OCI-LY3 (cell line): Measurements from ENCODE around the gene HOXC11.

Source experiments
- EZH2phosphoT487 ChIP-seq: fragments of 200-600 bp; shearing (Covaris generic); IDR thresholded peaks from 2 replicates; pipeline ENCODE4 v1.6.1; 2018; ENCODE audit warnings: antibody characterized with exemption, mixed run types, low read depth
- TF ChIP-seq, protein P1 (sequence below): fragments of 200-600, 300-600 bp; sonication (generic); IDR thresholded peaks from 2 replicates; pipeline ENCODE4 v1.5.1; 2014; ENCODE audit warnings: antibody characterized with exemption, low read length, low read depth

DNA sequence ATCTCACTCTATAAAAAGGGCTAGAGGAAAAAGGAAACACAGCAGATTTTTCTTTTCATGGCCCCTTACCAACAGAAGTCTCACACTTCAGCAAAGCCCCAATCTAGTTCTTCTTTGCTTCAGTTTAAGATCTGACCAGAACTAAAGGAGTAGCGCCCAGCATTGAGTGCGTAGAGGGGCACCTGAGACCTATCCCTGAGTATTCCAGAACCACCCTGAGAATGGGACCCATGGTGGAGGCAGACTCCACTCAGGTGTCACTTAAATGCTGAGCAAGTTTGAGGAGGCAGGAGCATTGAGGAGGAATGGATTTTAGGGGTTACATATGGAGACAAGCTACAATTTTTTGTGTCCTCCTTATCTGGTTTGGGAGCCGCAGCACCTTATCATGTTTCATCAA lies 1.8 kb upstream of the HOXC11 start:
- TF ChIP-seq, protein P1, sequence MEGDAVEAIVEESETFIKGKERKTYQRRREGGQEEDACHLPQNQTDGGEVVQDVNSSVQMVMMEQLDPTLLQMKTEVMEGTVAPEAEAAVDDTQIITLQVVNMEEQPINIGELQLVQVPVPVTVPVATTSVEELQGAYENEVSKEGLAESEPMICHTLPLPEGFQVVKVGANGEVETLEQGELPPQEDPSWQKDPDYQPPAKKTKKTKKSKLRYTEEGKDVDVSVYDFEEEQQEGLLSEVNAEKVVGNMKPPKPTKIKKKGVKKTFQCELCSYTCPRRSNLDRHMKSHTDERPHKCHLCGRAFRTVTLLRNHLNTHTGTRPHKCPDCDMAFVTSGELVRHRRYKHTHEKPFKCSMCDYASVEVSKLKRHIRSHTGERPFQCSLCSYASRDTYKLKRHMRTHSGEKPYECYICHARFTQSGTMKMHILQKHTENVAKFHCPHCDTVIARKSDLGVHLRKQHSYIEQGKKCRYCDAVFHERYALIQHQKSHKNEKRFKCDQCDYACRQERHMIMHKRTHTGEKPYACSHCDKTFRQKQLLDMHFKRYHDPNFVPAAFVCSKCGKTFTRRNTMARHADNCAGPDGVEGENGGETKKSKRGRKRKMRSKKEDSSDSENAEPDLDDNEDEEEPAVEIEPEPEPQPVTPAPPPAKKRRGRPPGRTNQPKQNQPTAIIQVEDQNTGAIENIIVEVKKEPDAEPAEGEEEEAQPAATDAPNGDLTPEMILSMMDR: no peak
- TF ChIP-seq EZH2phosphoT487: no peak
